ENCODE results near the gene SCN4B. TPM values are rescaled to one million over a fixed set of nuclear protein-coding genes. Genes with fewer than 3 reads are reported as not detected.

The SCN4B gene
- total RNA-seq, 3 donors from 2014 or later = not detected

DNA sequence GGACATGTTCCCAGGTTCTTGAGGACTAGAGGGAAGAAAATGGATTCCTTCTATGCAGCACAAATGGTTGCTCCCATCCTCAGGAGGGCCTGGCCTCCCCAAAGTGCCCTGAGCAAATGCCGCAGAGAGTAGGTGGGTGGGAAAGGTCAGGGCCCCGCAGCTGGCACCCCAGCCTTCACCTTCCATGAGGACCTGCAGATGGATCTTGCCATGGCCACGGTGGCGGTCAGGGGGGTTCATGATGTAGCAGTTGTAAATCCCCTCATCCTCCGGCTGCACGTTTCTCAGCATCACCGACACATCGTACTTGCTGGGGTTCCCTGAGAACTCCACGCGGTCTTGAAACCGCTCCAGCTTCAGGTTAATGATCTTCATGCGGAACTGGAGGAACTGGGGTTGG, 15.3 kb upstream of the SCN4B start:
- no peaks in the 10 kb centered on the region for H3K9me3 Mint-ChIP-seq
- no peak for ATAC-seq

GRCh38 chr11:118167253-118167652, 14.6 kb upstream of the SCN4B start:
- Mint-ChIP-seq H3K36me3 (ENCODE audit: insufficient read depth) (no peaks in the 10 kb centered on the region), H3K9me3 (no peaks in the 10 kb centered on the region), H3K27me3 (ENCODE audit: low read depth) (peaks cover 16% of the 10 kb centered on the region), H3K4me1 (ENCODE audit: low read depth) (no peaks in the 10 kb centered on the region), H3K4me3 (no peak overlapping the region)
- DNase-seq (no peak), ATAC-seq (no peak)

More for the DNA sequence above, 15.3 kb upstream of the SCN4B start:
- H3K27me3 Mint-ChIP-seq (ENCODE audit: low read depth) = peaks cover 16% of the 10 kb centered on the region
- H3K4me1 Mint-ChIP-seq (ENCODE audit: low read depth) = no peaks in the 10 kb centered on the region
- no peak overlapping the region for H3K4me3 Mint-ChIP-seq
- DNase-seq = no peak
- no peaks in the 10 kb centered on the region for H3K36me3 Mint-ChIP-seq (ENCODE audit: insufficient read depth)

DNA sequence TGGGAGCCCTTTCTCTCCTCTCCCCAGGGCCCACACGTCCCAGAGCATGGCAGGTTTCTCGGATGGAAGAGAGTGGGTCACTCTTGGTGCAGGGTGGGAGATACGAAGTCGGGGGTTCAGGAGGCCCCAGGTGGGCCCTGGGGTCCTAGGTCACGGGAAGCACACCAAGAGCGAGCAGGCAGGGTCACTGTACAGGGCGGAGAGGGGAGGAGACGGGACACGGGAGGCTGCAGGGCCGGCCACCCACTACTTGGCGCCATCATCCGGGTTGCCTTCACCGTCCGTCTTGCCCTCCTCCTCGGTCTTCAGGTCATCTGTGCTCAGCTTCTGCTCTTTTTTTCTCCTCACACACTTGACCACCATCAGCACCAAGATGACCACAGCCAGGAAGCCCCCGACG, 14.0 kb upstream of the SCN4B start:
- Mint-ChIP-seq H3K27me3 (ENCODE audit: low read depth) (peaks cover 18% of the 10 kb centered on the region), H3K9me3 (no peaks in the 10 kb centered on the region), H3K36me3 (ENCODE audit: insufficient read depth) (no peaks in the 10 kb centered on the region), H3K4me1 (ENCODE audit: low read depth) (no peaks in the 10 kb centered on the region), H3K4me3 (no peak overlapping the region)
- DNase-seq (no peak), ATAC-seq (no peak)

DNA sequence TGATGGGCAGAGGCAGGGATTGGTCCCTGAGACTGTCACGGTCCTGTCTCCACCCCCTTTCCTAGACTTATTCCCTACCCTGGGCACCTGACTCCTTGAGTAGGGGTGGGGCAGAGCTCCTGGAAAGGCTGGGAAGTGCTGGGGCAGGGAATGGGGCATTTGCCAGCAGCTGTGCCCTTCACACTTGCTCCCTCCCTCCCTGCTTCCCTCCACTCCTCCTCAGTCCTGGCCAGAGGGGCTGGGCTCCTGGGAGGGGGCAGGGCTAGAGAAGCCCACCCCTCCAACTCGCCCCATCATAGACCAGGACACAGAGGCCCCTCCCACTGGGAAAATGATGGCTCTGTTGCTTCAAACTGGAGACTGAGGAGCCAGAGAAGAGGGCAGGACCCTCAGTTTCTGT, 12.3 kb upstream of the SCN4B start:
- Mint-ChIP-seq H3K4me1 (ENCODE audit: low read depth) (no peaks in the 10 kb centered on the region), H3K9me3 (no peaks in the 10 kb centered on the region), H3K27me3 (ENCODE audit: low read depth) (peaks cover 18% of the 10 kb centered on the region), H3K36me3 (ENCODE audit: insufficient read depth) (no peaks in the 10 kb centered on the region), H3K4me3 (no peak overlapping the region)
- no peak for DNase-seq
- no peak for ATAC-seq

GRCh38 chr11:118163494-118163893, 10.9 kb upstream of the SCN4B start:
- no peak for DNase-seq
- Mint-ChIP-seq H3K9me3 (no peaks in the 10 kb centered on the region), H3K4me1 (ENCODE audit: low read depth) (no peaks in the 10 kb centered on the region), H3K36me3 (ENCODE audit: insufficient read depth) (no peaks in the 10 kb centered on the region), H3K27me3 (ENCODE audit: low read depth) (peaks cover 23% of the 10 kb centered on the region), H3K4me3 (no peak overlapping the region)
- ATAC-seq = no peak

DNA sequence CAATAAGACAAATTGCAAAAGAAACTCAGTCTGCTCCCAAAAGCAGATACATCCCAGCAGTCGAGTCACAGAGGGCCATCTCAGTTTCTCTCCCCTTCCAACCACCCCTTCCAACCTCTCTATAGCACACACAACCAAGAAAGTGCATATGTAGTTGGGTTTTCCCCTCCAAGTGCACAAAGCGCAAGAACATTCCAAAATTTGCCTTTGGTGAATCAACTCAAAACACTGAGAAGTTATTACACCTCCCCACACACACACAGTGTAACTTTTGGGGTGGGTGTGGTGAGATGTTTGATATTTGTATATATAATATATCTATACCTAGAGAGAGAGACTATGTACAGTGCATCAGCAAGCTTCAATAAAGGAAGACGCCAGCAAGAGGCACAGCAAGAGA, 10.2 kb upstream of the SCN4B start:
- no peaks in the 10 kb centered on the region for H3K9me3 Mint-ChIP-seq
- DNase-seq (no peak), ATAC-seq (no peak)
- peaks cover 27% of the 10 kb centered on the region for H3K27me3 Mint-ChIP-seq (ENCODE audit: low read depth)
- H3K4me3 Mint-ChIP-seq = no peak overlapping the region
- H3K36me3 Mint-ChIP-seq (ENCODE audit: insufficient read depth) = no peaks in the 10 kb centered on the region
- no peaks in the 10 kb centered on the region for H3K4me1 Mint-ChIP-seq (ENCODE audit: low read depth)

DNA sequence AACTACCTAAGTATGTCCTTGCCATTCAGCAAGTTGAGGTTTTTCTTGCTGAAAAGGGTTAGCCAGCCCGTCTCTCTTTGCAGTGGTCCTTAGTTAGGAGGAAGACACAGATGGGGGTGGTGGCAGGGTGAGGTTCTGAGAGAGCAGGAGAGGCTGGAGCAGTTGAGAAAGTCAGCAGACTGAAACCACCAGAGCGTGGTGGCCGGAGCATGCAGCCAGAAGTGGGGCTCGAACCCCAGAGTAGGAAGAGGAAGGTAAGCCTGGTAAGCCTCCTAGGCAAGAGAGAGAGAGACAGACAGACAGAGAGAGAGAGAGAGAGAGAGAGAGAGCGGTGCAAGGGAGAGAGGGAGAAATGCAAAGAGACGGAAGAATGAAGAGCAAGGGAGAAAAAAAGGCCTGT, 9.2 kb upstream of the SCN4B start:
- DNase-seq (no peak), ATAC-seq (no peak)
- Mint-ChIP-seq H3K4me3 (no peak overlapping the region), H3K36me3 (ENCODE audit: insufficient read depth) (no peaks in the 10 kb centered on the region), H3K9me3 (no peaks in the 10 kb centered on the region), H3K4me1 (ENCODE audit: low read depth) (no peaks in the 10 kb centered on the region), H3K27me3 (ENCODE audit: low read depth) (peaks cover 33% of the 10 kb centered on the region)

GRCh38 chr11:118157186-118157895, 4.7 kb upstream of the SCN4B start:
- H3K4me1 Mint-ChIP-seq (ENCODE audit: low read depth) = peaks cover 3% of the 10 kb centered on the region
- DNase-seq (no peak), ATAC-seq (no peak)
- no peaks in the 10 kb centered on the region for H3K9me3 Mint-ChIP-seq
- peaks cover 56% of the 10 kb centered on the region for H3K27me3 Mint-ChIP-seq (ENCODE audit: low read depth)
- H3K36me3 Mint-ChIP-seq (ENCODE audit: insufficient read depth) = no peaks in the 10 kb centered on the region
- H3K4me3 Mint-ChIP-seq = no peak overlapping the region

- no peaks in the 10 kb centered on the region for H3K9me3 Mint-ChIP-seq
- H3K4me1 Mint-ChIP-seq (ENCODE audit: low read depth) = peaks cover 5% of the 10 kb centered on the region
- H3K36me3 Mint-ChIP-seq (ENCODE audit: insufficient read depth) = no peaks in the 10 kb centered on the region
- H3K27me3 Mint-ChIP-seq (ENCODE audit: low read depth) = peaks cover 62% of the 10 kb centered on the region
- peak; percentile 69 to 71 for ATAC-seq
- DNase-seq = no peak
- no peak overlapping the region for H3K4me3 Mint-ChIP-seq
Measured at GRCh38 chr11:118156531-118157185, 4.0 kb upstream of the SCN4B start.

DNA sequence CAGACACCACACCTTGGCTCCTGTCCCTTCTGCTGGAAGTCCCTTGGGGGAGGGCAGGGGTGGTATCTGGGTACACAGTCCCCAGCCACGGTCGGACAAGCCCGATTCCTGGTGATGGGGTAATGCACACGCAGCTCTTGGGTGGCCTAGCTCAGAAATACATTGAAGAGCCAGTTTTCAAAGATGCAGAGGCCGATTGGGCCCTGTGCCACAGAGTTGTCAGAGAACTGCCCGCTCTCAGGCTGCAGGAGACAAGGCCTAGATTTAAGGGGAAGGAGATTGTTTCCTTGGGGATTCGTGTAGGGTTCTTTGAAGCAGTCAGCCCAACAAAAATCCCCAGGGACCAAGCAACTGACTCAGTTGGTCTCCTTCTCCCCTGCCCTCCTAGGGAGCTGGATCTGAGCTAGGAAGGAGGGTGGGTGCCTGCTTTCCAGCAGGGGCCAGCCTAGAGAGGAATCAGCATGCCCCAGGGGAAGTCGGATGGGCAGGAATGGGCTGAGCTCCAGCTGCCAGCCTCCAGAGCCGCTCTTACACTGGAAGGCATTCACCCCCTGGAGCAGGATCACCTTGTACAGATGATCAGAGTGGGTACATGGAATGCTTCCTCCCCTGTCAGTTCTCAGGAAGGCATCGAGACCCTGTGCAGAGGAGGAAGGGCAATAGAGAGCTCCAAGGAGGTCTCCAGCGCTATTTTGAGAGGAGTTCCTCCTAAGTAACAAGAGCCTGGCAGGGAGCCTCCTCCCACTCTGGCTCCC, 3.3 kb upstream of the SCN4B start:
- Mint-ChIP-seq H3K9me3 (no peaks in the 10 kb centered on the region), H3K4me3 (no peak overlapping the region), H3K36me3 (ENCODE audit: insufficient read depth) (no peaks in the 10 kb centered on the region), H3K4me1 (ENCODE audit: low read depth) (peaks cover 5% of the 10 kb centered on the region), H3K27me3 (ENCODE audit: low read depth) (peaks cover 62% of the 10 kb centered on the region)
- ATAC-seq = no peak
- DNase-seq = no peak

DNA sequence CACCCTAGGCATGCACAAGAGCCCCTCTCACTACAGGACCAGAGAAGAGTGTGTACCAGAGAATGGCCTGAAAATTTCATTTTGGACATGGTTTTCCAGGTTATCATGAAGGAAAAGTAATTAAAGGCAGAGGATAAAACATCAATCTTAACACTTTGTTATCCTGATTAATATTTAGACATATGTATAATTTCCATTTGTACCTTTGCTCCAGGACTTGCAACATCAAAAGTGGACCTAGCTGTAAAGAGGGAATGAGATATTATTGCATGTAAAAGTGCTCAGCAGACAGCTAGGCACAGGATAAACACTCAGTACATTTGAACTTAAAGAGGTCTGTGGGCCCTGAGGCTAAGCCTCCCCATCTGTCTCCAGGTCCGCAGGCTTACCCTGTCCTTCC, 2.0 kb upstream of the SCN4B start:
- peaks cover 5% of the 10 kb centered on the region for H3K4me1 Mint-ChIP-seq (ENCODE audit: low read depth)
- H3K4me3 Mint-ChIP-seq = no peak overlapping the region
- H3K36me3 Mint-ChIP-seq (ENCODE audit: insufficient read depth) = no peaks in the 10 kb centered on the region
- peaks cover 69% of the 10 kb centered on the region for H3K27me3 Mint-ChIP-seq (ENCODE audit: low read depth)
- H3K9me3 Mint-ChIP-seq = no peaks in the 10 kb centered on the region
- ATAC-seq (no peak), DNase-seq (no peak)

DNA sequence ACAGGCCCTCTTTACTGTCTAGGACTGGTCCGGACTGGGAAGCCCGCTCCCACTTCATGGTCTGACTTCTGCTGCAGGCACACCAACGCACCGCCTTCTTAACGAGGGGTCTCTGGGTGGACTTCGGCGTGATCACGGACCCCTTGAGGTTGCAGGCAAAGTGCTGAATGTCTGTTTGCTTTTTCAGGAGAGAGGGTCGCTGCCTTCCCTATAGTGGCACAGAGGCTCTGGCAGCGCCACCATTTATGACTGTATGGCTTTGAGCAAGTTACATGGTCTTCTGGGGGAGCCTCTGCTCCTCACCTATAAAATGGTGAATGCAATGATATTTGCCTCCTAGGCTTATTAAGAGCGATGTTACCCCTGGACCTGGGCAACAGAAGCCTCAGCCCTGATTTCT, 1.4 kb upstream of the SCN4B start:
- ATAC-seq (no peak), DNase-seq (no peak)
- Mint-ChIP-seq H3K9me3 (no peaks in the 10 kb centered on the region), H3K36me3 (ENCODE audit: insufficient read depth) (no peaks in the 10 kb centered on the region), H3K4me3 (peak overlapping the region; percentile 42), H3K27me3 (ENCODE audit: low read depth) (peaks cover 64% of the 10 kb centered on the region), H3K4me1 (ENCODE audit: low read depth) (peaks cover 5% of the 10 kb centered on the region)

DNA sequence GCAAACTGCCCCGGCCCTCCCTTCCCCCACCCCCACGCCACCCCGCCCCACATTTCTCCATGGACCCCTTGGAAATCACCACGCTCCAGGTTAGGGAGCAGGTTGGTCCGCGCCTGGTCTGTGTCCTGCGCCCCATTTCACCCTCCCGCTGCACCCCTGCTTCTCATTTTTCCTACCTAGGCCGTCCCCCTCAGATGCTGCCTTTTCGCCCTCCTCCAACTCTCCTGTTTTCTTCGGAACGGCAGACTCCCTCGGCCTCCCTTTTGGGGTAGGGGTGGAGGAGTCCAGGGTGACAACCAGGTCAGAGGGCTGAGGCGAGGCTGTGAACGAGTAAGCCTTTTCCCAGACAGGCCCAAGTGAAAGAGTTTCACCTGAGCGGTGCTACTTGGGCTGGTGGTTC, 893 bp upstream of the SCN4B start:
- Mint-ChIP-seq H3K27me3 (ENCODE audit: low read depth) (peaks cover 65% of the 10 kb centered on the region), H3K36me3 (ENCODE audit: insufficient read depth) (no peaks in the 10 kb centered on the region), H3K4me1 (ENCODE audit: low read depth) (peaks cover 5% of the 10 kb centered on the region), H3K4me3 (peak overlapping the region; percentile 42), H3K9me3 (no peaks in the 10 kb centered on the region)
- DNase-seq (no peak), ATAC-seq (no peak)

DNA sequence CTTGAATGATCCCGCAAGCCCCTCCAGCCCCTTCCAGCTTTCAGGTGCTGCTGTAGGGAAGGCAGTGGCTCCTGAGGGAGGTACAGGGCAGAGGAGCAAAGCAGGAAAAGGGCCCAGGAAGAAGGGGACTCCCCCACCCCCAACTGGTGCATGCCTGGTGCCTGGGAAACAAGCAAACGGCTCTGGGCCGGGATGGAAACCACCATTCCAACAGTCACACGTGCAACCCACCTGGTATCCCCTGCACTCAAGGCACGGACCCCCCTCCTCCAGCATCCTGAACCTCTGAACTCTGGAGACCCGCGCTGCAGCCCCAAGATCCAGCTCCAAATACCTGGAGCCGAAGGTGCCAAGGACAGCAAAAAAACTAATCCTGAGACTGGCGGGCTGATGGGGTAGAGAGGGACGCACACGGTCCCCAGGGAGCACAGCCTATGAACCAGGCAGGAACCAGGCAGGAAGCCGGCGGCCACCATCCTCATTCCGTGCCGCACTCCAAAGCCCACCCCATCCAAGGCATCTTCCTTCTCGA, 537 bp downstream of the SCN4B start:
- peak overlapping the region; percentile 21 for H3K4me3 Mint-ChIP-seq
- no peaks in the 10 kb centered on the region for H3K36me3 Mint-ChIP-seq (ENCODE audit: insufficient read depth)
- H3K27me3 Mint-ChIP-seq (ENCODE audit: low read depth) = peaks cover 60% of the 10 kb centered on the region
- no peaks in the 10 kb centered on the region for H3K9me3 Mint-ChIP-seq
- DNase-seq = no peak
- H3K4me1 Mint-ChIP-seq (ENCODE audit: low read depth) = peaks cover 5% of the 10 kb centered on the region
- ATAC-seq = no peak
